Inflammatory macrophage treated with lipopolysaccharide for 4 hours (primary cell): ENCODE data around the gene MYL2.
A peak's percentile ranks its signal among the peaks of the same experiment; 100 is the strongest.
"Not testable (repeated sequence)": the region's sequence is repeated elsewhere in the genome, so short reads cannot be mapped to it uniquely, and the experiment has no call there.

Experiments
- DNase-seq: peaks from one replicate; pipeline ENCODE4 v3.0.0-alpha.2; 2020

MYL2 gene, protein sequence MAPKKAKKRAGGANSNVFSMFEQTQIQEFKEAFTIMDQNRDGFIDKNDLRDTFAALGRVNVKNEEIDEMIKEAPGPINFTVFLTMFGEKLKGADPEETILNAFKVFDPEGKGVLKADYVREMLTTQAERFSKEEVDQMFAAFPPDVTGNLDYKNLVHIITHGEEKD

DNA sequence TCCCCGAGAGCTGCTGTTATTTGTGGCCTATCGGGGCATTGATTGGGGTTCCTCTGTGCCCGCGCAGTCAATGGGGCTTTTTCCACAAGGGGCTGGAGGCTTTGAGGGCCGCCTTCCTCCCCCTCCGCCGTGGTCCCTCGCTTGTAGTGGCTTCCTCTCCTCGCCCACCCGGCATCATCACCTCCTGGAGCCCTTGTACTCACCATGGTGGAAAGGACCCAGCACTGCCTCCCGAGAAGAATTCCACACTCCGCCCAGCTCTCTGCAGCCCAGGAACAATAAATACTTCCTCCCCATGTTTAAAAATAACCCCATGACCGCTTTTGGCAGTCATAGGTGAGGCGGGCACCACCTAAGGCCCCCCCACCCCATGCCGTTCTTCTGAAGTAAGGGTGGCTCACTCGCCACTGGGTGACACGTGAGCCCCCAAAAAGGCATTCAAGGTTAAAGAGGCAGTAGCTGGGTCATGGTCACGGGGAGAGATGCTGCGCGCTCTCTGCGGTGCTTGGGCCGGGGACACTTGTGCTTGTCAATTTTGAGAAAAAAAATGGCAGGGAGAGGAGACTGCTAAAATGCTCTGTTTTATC, at the start of gene MYL2:
Gene MYL2, minus strand, starts transcription at position 256 of the 587 bp plus-strand sequence. Its CDS starts 50 bp downstream, at position 206.
- no peak for DNase-seq

DNA sequence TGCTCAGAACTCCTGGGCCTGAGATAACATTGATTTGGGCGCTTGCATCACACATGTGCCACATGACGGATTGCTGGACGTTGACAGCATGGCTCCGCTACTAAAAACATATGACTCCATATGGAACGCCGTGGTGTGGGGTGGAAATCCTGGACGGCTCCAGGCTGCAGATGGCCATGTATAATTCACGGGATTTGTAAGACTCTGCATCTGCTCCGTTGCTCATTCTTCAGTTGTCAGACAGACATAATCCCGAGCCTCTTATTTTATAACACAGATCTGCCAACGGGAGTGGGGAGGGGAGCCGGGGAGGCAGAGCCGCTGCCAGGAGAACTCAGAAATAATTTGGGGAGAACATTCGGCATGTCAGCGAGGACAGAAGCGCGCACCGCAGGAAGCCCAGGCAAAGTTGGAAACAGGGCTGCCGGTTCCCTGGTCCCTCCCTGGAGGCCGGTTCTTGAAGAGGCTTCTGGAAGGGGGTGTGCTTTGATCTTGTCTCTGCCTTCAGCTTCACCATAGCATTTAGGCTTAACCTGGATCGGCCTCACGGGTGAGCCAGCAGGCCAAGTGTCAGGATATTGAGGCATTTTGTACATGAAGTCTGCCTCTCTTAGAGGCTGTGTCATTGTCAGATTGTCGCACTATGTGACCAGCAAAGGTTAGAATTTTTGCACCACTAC, 45.8 kb upstream of the MYL2 start:
- no peak for DNase-seq

DNA sequence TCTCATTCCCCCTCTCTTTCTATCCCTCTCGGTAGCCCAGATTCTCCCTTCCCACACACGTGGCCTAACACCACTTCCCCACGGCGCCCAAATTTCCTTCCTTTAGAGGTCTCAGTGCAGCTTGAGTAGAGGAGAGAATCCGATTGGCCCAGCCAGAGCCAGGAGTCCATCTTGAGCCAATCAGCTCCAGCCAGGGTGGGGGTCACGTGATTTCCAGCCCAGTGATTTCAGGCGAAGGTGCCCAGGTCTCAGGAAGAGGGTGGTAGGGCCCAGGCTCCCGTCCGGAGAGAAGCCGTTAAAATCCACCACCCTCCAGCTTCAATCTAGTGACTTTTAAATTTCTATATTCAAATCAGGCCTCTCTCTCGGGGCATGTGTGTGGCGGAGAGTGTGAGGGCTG, 45.2 kb upstream of the MYL2 start:
- DNase-seq = no peak

DNA sequence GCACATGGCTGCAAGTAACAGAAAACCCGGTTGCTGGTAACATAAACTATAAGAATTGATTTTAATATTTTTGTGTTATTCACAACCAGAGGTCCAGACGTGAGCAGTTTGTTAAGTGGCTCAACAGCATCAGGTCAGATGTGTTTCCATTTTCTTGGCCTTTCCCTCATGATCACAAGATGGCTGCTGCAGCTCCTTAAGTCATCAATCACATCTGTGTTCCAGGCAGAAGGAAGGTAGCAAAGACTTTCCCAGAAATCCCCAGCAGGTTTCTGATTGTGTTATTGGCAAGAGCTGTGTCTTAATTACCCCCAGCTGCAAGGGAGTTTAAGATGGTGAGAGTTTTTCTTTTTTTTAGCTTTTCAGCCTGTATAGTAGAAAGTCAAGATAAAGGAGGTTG, 40.4 kb upstream of the MYL2 start:
- DNase-seq = no peak

DNA sequence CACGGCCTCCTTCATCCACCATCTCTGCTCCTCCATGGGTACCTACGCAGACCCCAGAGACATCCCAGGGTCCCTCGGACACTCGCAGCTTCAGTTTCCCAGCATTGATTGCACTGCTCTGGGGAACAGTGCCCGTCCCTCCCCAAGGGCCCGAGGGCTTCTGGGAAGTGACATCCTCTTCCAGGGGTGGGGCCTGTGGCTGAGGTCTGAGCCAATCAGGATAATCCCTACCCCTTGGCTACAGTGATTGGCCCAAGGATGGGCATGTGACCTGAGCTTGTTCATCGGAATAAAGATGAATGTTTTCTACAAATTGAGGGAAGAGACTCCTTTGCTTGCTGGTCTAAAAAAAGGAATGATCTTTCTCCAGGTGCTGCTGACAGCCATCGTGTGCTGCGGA, 37.3 kb upstream of the MYL2 start:
- no peak for DNase-seq

DNA sequence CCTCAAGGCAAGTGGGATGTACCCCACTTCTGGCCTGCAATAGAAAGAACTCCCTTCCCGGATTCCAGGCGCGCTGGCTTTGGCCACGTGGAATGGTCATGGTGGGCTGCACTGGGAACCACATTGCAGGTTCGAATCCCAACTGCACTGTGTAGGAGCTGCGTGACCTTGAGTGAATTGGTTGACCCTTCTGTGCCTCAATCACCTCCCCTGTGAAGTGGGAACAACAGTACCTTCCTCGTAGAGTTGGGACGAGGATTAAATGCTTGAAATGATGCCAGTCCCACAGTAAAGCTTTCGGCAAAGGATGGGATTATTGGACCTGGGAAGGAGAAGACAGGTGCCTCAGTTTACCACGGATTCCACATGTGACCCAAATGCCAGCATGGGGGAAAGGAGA, 36.8 kb upstream of the MYL2 start:
- DNase-seq = no peak

DNA sequence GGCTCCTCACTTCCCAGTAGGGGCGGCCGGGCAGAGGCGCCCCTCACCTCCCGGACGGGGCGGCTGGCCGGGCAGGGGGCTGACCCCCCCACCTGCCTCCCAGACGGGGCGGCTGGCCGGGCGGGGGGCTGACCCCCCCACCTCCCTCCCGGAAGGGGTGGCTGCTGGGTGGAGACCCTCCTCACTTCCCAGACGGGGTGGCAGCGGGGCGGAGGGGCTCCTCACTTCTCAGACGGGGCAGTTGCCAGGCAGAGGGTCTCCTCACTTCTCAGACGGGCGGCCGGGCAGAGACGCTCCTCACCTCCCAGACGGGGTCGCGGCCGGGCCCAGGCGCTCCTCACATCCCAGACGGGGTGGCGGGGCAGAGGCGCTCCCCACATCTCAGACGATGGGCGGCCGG, 30.5 kb upstream of the MYL2 start:
- not testable (repeated sequence) for DNase-seq

DNA sequence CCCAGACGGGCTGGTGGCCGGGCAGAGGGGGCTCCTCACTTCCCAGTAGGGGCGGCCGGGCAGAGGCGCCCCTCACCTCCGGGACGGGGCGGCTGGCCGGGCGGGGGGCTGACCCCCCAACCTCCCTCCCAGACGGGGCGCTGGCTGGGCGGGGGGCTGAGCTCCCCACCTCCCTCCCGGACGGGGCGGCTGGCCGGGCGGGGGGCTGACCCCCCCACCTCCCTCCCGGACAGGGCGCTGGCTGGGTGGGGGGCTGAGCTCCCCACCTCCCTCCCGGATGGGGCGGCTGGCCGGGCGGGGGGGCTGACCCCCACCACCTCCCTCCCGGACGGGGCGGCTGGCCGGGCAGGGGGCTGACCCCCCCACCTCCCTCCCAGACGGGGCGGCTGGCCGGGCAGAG, 30.1 kb upstream of the MYL2 start:
- DNase-seq = not testable (repeated sequence)

DNA sequence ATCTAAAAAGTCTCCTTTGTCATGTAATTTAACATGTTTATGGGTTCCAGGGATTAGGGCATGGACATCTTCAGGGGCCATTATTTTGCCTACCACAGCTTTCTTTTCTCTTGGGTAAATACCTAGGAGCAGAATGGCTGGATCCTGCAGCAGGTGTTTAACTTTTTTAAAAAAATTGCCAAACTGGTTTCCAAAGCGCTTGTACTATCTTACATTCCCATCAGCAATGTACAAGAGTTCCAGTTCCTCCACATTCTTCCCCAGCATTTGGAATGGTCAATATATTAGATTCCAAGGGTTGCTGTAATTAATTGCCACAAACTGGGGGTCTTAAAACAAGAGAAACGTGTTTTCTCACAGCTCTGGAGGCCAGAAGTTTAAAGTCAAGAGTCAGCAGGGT, 27.7 kb upstream of the MYL2 start:
- DNase-seq = no peak

DNA sequence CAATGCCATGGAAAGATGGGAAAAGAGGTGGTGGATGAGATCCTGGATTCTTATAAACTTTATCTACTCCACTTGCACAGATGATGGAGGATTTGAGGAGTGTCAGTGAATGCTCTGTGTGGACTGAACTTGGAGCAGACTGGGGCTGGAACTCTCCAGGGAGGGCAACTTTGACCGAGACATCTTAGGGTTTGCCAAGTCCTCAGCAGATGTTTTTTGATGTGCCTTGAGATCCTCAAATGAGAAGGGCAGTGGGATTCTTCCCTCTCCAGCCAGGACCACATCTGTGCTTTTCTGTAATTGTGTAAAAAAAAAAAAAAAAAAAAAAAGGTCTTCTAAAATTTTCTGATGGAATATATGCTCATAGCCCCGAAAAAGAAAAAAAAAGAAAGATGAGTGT, 23.0 kb upstream of the MYL2 start:
- DNase-seq = no peak

DNA sequence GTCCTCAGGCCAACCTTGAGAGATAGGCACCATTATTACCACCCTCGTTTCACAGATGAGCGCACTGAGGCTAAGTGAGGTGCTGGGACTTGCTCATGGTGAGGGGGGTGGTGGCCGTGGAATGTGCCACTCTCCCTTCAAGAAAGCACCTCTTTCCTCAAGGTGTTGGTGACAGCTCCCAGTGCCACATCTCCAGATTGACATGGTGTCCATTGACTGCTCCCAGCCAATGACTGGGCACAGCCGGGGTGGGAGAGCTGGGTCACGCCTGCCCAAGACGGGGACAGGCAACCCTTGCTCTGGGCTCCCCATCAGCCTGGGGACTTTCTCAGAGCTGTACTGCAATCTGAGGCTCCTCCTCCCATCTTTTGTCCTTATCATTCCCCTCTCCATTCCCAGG, 21.0 kb upstream of the MYL2 start:
- no peak for DNase-seq

DNA sequence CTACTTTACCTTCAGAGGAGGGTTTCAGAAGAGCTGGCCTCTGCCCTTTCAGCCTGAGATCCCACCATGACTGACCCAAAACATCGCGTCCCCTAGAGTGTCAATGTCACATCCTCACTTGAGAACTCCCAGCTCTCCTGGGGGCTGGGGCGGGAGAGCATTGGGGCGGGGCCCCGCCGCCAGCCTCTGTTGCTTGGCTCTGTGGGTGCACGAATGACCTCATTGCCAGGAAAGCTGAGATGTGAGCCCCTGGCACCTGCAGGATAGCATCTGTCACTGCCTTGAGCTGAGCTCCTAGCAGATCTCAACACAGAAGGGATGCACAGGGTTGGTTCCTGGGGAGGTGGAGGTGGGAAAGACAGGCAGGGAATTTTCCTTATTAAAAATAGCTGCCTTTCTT, 20.6 kb upstream of the MYL2 start:
- no peak for DNase-seq

DNA sequence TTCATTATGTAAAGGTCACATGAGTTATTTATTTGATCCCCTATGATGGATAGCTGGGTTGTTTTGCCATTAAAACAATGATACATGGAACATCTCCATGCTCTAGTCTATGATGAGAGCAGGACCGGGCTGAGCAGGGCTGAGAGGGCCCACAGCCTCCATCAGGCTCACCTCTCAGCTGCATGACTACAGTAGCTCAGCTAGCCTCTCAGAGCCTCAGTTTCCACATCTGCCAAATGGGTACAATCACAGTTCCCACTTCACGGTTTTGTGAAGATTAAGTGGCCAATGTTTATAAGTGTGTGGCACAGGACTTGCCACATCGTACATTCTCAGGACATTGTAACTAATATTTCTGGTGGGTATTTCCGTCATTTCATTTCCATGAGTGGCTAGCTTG, 19.9 kb upstream of the MYL2 start:
- no peak for DNase-seq

DNA sequence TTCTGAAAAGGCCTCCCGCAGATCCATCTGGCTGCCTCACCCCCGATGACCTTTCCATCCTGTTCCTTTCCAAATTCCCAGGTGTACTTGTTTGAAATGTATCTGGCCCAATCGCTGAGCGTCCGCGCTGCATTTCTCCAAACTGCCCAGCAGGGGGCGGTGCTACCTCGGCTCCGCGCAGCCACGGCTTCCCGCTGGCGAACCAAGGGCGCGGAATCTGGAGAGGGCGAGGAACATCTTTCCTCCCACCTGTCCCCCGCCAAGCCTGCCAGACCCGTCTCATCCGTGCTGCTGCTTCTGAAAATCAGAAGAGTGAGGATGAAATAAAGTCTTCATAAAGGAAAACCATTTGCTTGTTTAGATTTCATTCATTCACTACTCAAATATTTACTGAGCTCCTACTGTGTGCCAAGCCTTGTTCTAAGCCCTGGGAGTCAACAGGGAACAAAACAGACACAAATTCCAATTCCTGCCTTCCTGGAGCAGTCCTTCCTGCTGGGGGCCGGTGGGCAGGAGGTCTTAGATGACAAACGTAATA, 16.8 kb upstream of the MYL2 start:
- DNase-seq = peak; percentile 44

DNA sequence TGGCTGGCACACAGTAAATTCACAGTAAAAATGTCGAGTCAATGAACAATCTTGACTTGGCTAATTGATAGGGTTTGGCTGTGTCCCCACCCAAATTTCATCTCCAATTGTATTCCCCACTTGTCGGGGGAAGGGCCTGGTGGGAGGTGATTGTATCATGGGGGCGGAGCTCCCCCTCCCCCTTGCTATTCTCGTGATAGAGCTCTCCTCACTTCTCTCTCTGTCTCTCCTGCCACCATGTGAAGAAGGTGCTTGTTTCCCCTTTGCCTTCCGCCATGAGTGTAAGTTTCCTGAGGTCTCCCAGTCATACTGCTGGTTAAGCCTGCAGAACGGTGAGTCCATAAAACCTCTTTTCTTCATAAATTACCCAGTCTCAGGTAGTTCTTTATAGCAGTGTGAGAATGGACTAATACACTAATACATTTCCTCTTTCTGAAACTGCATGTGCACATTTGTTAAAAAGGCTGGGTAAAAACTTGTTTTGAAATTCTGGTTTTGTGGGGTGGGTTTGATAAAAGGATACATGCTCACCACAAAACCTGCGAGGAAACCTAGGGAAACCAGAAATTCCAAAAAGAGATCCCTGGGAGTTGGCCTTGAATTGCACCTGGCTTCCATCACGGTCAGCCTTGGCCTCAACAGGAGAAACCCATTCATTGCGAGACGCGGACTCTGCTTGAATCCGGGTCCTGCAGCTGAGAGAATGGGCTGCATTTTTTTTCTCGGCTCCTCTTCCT, 16.2 kb upstream of the MYL2 start:
- DNase-seq = no peak

DNA sequence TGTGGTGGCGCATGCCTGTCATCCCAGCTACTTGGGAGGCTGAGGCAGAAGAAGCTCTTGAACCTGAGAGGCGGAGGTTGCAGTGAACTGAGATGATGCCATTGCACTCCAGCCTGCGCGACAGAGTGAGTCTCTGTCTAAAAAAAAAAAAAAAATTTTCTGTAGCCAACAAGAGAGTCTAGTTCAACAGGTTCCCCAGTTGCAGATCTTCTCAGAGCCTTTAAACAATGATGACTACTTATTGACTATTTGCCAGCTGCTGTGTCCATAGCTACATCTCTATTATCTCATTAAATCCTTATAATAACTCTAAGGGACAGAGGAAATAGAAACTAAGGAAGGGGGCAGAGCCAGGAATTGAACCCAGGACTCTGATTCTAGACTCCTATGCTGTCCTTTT, 15.2 kb upstream of the MYL2 start:
- no peak for DNase-seq

DNA sequence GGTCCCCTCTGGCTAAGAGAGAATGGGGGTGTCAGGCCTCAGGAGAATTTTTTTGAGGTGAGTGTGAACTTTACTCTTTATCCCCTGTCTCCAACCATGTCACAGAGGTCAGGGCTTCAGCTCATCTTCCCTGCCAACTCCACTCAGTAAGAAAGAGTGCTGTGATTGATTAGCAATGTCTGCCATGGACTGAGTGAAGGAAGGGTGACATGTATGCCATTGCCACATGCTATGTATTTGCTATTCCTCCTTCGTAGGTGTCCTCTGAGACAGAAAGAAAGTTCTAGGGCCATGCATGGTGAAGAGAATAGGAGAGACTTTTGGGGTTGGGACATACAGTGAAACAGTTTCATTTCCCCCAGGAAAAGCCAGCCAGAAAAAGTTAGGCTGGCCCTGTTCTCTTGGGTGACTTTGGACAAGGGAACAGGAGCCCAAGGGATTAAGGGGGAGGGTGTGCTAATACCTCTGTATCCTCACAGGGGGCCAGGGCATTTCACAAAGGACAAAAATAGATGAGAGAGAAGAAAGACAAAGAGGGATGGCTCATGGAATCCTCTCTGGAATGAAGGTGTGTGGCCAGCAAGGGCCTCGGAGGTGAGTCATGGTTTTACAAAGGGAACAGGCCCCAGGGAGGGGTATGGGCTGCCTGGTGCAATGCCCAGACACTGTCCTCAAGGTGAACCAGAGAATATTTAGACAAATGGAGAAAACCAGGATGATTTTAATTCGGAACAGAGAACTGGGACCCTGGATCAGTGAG, 13.9 kb upstream of the MYL2 start:
- DNase-seq = peak; percentile 7

DNA sequence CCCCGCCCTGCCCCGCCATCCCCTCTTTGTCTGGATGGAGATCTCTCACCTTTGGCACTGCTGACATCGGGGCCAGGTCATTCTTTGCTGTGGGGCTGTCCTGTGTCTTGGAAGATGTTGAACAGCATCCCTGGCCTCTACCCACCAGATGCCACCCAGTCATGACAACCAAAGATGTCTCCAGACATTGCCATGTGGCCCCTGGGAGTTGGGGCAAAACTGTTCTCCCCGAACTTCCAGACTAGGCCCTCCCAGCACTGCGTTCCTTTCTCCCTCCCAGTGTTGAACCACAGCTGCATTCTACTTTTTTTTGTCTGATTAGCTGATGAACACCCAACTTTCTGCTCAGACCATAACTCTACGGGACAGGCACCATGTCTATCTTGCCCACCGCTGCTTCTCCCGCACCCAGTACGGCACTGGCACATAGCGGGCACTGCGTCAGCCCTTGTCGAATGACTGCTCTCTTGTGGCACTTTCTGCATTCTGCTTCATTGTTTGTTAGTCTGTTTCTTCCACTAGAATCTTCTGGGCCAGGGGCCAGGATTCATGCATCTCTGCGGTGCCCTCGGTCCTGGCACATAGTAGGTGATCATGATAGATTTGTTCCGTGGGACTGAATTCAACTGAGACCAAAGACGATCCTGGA, 13.1 kb upstream of the MYL2 start:
- no peak for DNase-seq

DNA sequence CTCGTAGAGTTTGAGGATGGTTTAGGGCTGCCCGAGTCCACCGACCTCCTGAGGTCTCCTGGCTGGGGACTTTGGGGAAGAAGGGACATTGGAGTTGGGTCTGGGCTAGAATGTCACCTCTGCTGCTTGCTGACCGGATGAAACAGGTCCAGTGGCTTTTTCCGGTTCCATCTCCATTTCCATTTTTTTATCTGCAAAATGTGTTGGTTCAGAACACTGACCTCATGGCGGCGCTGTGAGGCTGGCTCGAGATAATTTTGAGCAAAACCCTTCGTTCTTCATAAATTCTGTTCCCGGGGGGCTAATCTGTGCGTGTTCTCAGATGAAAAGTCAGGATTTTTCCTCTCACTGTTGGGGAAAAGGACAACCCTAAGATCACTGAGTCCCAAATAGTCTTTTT, 11.7 kb upstream of the MYL2 start:
- DNase-seq = no peak

DNA sequence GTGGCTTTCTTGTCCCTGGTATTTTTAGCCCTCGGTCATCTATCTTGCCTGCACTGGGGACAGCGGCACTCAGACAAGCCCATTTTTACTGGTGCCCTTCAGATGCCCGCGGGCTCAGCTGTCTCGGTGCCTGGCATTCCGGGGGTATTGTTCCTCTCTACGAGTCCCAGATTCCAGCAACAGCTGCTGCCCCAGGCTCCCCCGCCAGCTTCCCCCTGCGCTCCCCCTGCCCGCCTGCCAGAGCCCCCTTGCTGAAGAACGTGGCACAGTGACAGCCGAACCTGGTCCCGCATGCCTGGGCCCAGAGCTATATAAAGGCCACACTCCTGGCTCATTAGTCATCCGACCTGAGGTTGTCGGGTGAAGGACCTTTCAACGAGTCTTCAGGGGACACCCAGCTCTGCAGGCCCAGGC, 10.9 kb upstream of the MYL2 start:
- no peak for DNase-seq

DNA sequence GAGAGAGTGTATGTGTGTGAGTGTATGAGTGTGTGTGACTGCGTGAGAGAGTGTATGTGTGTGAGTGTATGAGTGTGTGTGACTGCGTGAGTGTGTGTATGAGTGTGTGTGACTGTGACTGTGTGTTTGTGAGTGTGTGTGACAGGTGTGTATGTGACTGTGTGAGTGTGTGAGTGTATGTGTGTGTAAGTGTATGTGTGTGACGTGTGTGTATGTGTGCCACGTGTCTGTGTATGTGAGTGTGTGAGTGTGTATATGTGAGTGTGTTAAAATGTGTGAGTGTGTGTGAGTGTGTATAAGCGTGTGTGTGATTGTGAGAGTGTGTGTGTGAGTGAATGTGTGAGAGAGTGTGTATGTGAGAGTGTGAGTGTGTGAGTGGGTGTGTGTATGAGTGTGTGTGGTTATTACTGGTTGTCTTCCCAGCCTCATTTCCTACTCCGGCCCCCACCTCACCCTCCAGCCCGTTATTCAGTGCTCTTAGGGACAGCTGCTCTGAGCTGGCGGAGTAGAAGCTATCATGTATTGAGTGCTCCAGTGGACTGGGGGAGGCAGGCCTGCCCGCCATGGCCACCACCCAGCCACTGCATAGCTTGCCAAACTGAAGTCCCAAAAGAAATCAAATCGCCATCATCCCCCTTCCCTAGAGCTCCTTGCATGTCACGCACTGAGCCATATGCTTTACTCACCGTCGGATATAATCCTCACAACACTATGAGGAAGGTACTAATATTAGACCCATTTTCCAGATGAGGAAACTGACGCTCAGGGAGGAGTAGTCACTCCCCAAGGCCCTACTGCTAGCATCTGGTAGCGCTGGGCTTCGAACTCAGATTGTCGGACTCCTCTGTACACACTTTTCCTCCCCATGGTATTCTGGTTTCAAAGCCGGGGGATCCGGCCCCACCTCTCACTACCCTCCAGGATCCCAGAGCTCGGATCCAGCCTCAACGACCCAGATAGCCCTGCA, 10.3 kb upstream of the MYL2 start:
- no peak for DNase-seq
